GM18502 (cell line): Measurements from ENCODE around the gene SDK1.
"Not testable (repeated sequence)": the region's sequence is repeated elsewhere in the genome, so short reads cannot be mapped to it uniquely, and the experiment has no call there.

Experiments
- ATAC-seq: cut with Tn5 transposase; IDR thresholded peaks from one replicate; pipeline ENCODE4 v1.9.1; 2021; ENCODE audit warnings: mild to moderate bottlenecking; ENCODE audit not compliant: unreplicated experiment, poor library complexity

Gene SDK1

DNA sequence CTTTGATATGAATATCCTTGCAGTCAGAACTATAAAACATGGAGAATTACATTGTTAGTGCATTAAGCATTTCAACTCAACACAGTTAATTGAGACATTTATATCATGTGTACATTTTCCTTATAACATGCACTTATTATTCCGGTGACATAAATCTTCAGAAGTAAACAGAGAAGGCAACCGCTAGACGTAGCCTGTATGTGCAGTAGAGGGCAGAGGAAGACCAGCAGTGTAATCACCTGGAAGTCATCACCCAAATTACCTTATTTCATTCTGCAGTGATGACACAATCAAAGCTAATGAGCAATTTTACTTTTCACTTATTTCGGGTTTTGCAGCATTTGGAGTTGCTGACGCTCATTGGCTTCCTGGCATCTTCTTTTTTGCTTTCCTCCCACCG is 394.6 kb downstream of the SDK1 start:
- ATAC-seq = no peak

DNA sequence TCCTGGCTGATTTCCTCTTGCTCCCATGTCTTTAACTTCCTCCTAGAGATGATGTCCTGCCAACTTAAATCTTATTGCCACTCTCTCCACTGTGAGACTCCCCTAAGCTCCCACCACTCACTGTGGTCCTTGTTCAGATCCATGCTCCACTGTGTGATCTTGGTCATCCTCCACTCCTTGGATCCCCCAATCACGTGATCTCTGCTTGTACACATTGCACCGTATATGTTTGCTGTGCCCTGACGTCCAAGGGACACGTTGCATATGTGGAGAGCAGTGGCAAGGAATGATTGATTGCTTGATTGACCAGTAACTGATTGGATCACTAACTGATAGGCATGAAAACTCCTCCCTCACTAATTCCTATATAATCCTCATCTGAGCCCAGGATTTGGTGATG is 395.1 kb downstream of the SDK1 start:
- ATAC-seq = no peak

DNA sequence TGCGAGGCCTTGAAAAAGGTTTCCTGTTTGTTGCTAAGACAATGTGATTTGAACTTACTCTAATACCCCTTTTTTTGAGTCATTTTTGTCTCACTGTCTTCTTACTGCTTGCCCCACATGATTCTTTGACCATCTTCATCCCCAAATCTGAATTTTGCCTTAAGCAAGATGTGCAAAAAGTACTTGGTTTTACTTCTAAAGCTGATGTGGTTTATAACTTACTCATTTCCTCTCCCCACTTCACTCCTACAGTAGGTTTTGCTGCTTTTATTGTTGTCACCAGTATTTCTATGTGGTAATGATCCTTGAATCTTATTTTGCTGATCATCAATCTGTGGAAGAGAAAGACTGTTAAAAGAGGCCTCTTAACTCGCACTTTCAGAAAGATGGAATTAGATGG is 396.4 kb downstream of the SDK1 start:
- no peak for ATAC-seq

GRCh38 chr7:3705258-3705657 is 404.2 kb downstream of the SDK1 start:
- no peak for ATAC-seq

DNA sequence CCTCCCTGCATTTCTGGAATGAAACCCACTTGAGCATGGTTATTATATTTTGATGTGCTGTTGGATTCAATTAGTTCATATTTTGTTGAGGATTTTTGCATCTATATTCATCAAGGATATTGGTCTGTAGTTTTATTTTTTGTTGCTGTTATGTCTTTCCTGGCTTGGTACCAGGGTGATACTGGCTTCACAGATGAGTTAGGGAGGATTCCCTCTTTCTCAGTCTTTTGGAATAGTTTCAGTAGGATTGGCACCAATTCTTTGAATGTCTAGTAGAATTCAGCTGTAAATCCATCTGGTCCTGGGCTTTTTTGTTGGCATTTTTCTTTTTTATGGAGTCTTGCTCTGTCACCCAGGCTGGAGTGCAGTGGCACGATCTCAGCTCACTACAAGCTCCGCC is 405.0 kb downstream of the SDK1 start:
- not testable (repeated sequence) for ATAC-seq

GRCh38 chr7:3710122-3710521 is 409.1 kb downstream of the SDK1 start:
- no peak for ATAC-seq

GRCh38 chr7:3710531-3710930 is 409.5 kb downstream of the SDK1 start:
- ATAC-seq = no peak

- ATAC-seq = no peak
Measured at GRCh38 chr7:3712841-3713240, 411.8 kb downstream of the SDK1 start.

- no peak for ATAC-seq
Measured at GRCh38 chr7:3721422-3721821, 420.4 kb downstream of the SDK1 start.

DNA sequence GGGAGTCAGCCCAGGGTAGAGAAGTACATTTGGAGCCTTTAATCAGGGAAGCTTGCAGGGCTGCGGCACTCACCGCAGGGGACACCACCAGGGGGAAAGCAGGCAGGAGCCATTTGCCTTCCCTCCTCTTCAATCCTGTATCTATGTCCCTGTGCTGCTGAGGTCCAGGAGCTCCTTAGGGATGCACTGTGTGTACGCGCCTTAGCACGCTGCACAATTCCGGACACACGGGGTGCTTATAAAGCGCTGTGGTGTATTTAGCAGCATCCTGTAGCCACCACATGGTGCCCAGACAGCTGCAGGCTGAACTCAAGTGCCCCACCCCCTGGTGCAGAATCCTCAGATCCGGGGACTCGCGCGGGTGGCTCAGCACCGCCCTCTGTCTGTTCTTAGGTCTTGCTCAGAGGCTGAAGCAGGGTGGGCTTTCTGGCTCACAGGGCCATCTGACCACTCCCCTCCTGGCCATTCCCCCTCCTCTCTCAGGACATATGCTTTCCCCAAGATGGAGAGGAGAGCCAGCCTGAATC is 421.4 kb downstream of the SDK1 start:
- no peak for ATAC-seq

DNA sequence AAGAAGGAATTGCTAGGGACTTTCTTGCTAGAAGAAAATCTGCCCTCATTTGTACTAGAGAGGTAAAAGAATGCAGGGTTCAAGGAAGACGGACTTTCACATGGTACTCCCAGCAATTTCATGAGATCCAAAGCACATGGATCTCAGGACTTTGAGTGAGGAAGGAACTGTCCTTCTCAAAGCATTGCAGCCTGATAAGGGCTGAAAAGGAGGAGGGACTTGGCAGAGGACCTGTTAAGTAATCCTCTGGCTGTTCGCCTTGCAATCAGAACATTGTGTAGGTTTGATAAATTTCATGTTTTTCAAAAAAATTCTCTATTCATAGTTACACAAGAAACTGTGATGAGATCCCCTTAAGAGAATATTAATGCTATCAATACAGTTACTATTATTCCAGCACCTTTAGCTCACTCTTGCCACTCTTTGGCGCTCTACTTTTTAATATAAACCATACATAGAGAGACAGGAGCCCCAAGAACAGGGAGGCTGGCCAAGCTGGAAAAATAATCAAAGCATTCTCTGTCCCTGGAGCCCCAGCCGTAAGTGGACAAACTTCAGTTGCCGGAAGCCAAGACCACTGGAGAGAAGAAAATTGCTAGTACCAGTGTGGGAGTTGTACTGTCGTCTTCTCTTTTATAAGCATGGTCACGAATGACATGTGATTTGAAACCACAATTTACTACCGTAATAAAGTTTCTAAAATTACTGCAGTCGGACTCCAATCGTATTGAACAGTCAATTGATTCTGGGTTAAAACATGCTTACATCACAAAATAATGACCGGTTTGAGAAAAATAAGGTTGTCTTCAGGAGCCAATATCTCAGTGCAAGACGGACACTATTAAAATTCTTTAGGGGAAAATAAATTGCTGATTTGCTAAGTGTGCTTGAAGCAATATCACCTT is 424.4 kb downstream of the SDK1 start:
- ATAC-seq = no peak

DNA sequence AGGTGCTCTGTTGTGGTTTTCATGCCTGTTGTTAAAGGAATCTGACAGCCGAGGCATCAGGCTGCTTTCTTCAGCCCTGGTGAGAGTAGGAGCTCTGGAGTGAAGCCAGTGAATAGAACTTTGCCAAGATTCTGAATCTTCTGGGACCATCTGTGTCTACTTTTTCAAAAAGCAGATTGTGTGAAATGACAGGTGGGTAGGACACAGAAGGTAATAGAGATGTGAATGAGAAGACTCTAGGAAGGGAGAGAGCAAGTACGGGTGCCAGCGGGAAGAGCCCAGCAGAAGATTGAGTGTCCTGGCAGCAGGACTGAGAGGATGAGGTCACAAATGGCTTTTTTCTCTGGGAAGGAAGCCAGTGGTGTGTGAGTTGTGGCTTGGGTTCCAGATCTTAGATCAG is 429.2 kb downstream of the SDK1 start:
- no peak for ATAC-seq

DNA sequence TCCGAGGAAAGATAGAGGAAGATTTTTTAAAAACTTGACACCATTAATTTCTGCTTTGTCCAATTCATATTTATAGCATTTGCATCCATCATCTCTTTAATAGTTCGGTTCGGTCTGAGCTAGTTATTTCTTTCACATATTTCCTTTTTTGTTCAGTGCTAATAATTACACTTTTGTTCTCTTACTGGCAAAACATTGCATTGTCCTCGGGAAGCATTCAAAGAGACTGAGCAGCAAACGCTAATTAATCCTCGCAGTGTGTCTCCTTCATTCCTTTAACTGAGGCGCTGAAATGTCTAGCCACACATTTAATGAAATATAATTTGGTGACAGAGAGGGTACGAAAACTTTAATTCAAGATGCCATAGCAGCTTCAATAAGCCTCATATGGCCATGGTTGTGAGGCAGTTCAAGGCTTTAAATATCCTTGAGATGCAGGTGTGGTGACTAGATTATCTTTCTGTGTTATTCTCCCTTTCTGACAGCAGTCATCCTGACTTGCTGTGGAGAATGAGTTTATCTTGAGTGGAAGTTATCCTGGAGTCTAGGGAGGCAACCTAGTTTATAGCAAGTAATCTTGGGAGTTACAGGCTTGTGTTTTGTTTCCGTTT is 431.4 kb downstream of the SDK1 start:
- ATAC-seq = no peak

GRCh38 chr7:3733541-3734140 is 432.6 kb downstream of the SDK1 start:
- no peak for ATAC-seq

GRCh38 chr7:3738964-3739363 is 437.9 kb downstream of the SDK1 start:
- no peak for ATAC-seq

DNA sequence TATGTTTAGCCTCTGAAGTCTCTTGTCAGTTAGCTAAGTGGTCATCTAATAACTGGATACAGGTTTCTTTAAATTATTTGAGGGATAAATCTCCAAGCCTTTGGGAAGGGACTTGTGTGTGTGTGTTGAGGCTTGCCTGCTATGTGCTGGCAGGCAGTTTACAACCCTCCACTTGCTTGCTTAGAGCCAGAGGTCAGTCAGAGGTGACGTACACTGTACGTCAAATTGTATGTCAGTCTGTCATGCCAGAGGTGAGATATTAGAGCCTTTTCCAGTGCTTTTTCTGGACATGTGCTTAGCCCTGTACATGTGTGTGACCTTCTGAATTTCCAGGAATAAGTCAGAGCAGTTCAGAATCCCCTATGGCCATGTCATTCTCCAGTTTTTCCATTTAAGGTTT is 438.9 kb downstream of the SDK1 start:
- ATAC-seq = no peak

DNA sequence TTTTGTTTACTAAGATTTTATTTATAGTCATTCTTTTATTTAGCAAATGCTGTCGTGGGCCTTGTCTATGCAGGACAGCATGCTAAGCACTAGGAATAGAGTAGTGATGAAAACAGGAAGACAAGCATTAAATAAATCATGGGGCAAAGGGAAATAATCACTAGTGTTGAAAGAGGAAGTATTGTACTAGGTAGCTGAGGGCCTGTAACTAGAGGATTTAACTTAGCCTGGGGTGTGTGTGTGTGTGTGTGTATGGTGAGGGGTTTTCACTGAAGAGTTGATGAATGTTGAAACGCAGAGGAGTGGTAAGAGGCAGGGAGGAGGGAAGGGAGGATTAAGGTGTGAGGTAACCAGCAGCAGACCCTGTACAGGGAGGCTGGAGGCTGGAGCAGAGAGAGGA is 446.4 kb downstream of the SDK1 start:
- ATAC-seq = no peak

GRCh38 chr7:3748389-3748788 is 447.3 kb downstream of the SDK1 start:
- ATAC-seq = no peak

GRCh38 chr7:3753868-3754267 is 452.8 kb downstream of the SDK1 start:
- no peak for ATAC-seq

- ATAC-seq = no peak
Measured at GRCh38 chr7:3754493-3755341, 453.7 kb downstream of the SDK1 start.
